Heart left ventricle (tissue), 16 donors: ENCODE measurements around the gene FBXL7. TPM values are rescaled to one million over a fixed set of nuclear protein-coding genes. Genes with fewer than 3 reads are reported as not detected.

Experiments used
- ATAC-seq, 4 donors: fragments of 200-7000 bp; cut with Tn5 transposase; one replicate each; pipeline ENCODE4 v1.9.1; 2020 to 2022; ENCODE audit warnings: moderate library complexity in 4 of 4, mild to moderate bottlenecking in 3 of 4, moderate number of reproducible peaks in 1 of 4
- DNase-seq, 5 donors: peaks; one replicate each; pipeline ENCODE4 v3.0.0-alpha.2; 2020
- H3K27ac ChIP-seq, 12 donors: fragments of 200-600 bp; sonication (generic) in 4 of 12; one replicate each; pipeline versions ENCODE4 v1.5.0 to v1.8.0; 2016 to 2022; ENCODE audit warnings: mild to moderate bottlenecking in 2 of 12
- H3K27me3 ChIP-seq, 9 donors: fragments of 200-600 bp; sonication (generic) in 2 of 9; one replicate each; pipeline versions ENCODE4 v1.5.1 to v1.8.0; 2016 to 2022; ENCODE audit warnings: mild to moderate bottlenecking in 3 of 9
- H3K36me3 ChIP-seq, 9 donors: fragments of 200-600 bp; sonication (generic) in 2 of 9; one replicate each; pipeline versions ENCODE4 v1.5.0 to v1.8.0; 2018 to 2022; ENCODE audit warnings: mild to moderate bottlenecking in 2 of 9
- H3K4me1 ChIP-seq, 12 donors: fragments of 200-600 bp; sonication (generic) in 4 of 12; one replicate each; pipeline versions ENCODE4 v1.5.0 to v1.8.0; 2016 to 2022; ENCODE audit warnings: mild to moderate bottlenecking in 3 of 12
- H3K4me3 ChIP-seq, 12 donors: fragments of 200-600 bp; sonication (generic) in 4 of 12; one replicate each; pipeline versions ENCODE4 v1.5.0 to v1.8.0; 2017 to 2022; ENCODE audit warnings: mild to moderate bottlenecking in 9 of 12, moderate library complexity in 4 of 12
- H3K9me3 ChIP-seq, 12 donors: fragments of 200-600 bp; sonication (generic) in 4 of 12; one replicate each; pipeline versions ENCODE4 v1.5.0 to v1.8.0; 2016 to 2022; ENCODE audit warnings: mild to moderate bottlenecking in 1 of 12
- CTCF ChIP-seq, 12 donors: fragments of 200-600 bp; sonication (generic) in 4 of 12; IDR thresholded peaks; one replicate each; pipeline versions ENCODE4 v1.5.0 to v1.8.0; 2018 to 2022; ENCODE audit warnings: antibody characterized with exemption in 12 of 12, mild to moderate bottlenecking in 5 of 12
- POLR2A ChIP-seq, 2 donors: fragments of 450-650 bp; IDR thresholded peaks; one replicate each; pipeline ENCODE4 v1.6.1; 2017; ENCODE audit warnings: antibody characterized with exemption in 2 of 2, mild to moderate bottlenecking in 2 of 2, moderate library complexity in 2 of 2
- WGBS, 4 donors: extraction: QIAGEN DNeasy Blood & Tissue Kit in 2 of 4; methylation state at CpG; one replicate each; pipeline versions ENCODE4 v1.1.5 to v1.1.7; 2013 to 2018; 5-methylcytosine and 5-hydroxymethylcytosine counted together
- intact Hi-C, 10 donors: fragments of 100-400 bp; cut with DNase I; formaldehyde crosslinking; loops; one replicate each; pipeline versions ENCODE4 v1.11.1 to v1.14.2; 2022
- polyA plus RNA-seq, 2 donors: library from polyadenylated mRNA; stranded (reverse); fragments of 200-250 nt; gene quantifications; one replicate each; pipeline ENCODE4 v1.2.3, GENCODE V29; 2013
- total RNA-seq, 9 donors: library from RNA; depleted of rRNA in 2 of 9; stranded (reverse); fragments of >200 nt in 2 of 9; fragmentation: NEBNext Ultra II Directional in 3 of 9; extraction: Animal tissue kit (Norgen Biotek cat#: 25700) in 3 of 9; gene quantifications; one replicate each; pipeline versions ENCODE4 v1.1.0 to v1.2.4, GENCODE V29; 2016 to 2023
- donor health status: ischemic (EF 13 %, LVEDD 7.1; RV severe dilation, severe dysfunction).
- donor health status: healthy with polysubstance abuse.
- donor health status: DM: no; HTN: yes; CAD: no.
- donor health status: DM: no; HTN: no; CAD: no.
- donor health status: ischemic (EF 25% LVEDD 6.9; RV normal size, moderate dysfunction).
- donor health status: ischemic (EF 25% LVEDD 5.7; RV mildly dilated, moderate dysfunction).
- donor health status: healthy.
- donor health status: DM: yes; HTN: yes; CAD: no.
- donor health status: ischemic (EF 35%, LVEDD 5.7; RV mildly dilated, moderate dysfunction).
- donor health status: nonischemic (EF 11% LVEDD 7.7; RV severe dilation, severe dysfunction).
- donor health status: DM: yes; HTN: yes; CAD: no.
- donor health status: PGD.
- donor health status: ischemic (EF 29% LVEDD 5.4; RV normal size, mild dysfunction).
- donor health status: nonischemic (EF 23%, LVEDD 6.1; RV moderate dilation, normal function).

Gene FBXL7
- total and polyA plus RNA-seq, 11 donors = 8.7 to 27.6 (median 24.3) TPM

- Histone ChIP-seq H3K4me3 (no peak overlapping the region), H3K9me3 (peaks cover 0 to 21% (median 0%) of the 10 kb centered on the region in 12 donors), H3K4me1 (peaks cover 0 to 8% (median 0%) of the 10 kb centered on the region in 12 donors), H3K27ac (peak overlapping the region in 1 of 12 donors; percentile 54), H3K36me3 (no peaks in the 10 kb centered on the region), H3K27me3 (no peaks in the 10 kb centered on the region)
- no peak for ATAC-seq
- WGBS, 4 donors = 58 to 71% (median 67%) methylated on average over 1 of the region's 1 CpG
- TF ChIP-seq POLR2A (IDR thresholded peaks at IDR 0.05) = no peak
- no peak for TF ChIP-seq CTCF (IDR thresholded peaks at IDR 0.05)
- no peak for DNase-seq
- intact Hi-C loops = no loop called here
Observed at GRCh38 chr5:15452781-15453180, 47.2 kb upstream of the FBXL7 start.

- intact Hi-C loops = no loop called here
- H3K27ac ChIP-seq = no peak overlapping the region
- TF ChIP-seq CTCF (IDR thresholded peaks at IDR 0.05) (no peak), POLR2A (IDR thresholded peaks at IDR 0.05) (no peak)
- no peaks in the 10 kb centered on the region for H3K4me1 ChIP-seq
- peaks cover 0 to 26% (median 0%) of the 10 kb centered on the region in 12 donors for H3K9me3 ChIP-seq
- H3K27me3 ChIP-seq = no peaks in the 10 kb centered on the region
- 85 to 96% (median 90%) methylated on average over 1 of the region's 1 CpG for WGBS, 4 donors
- H3K4me3 ChIP-seq = no peak overlapping the region
- no peak for ATAC-seq
- DNase-seq = no peak
- H3K36me3 ChIP-seq = no peaks in the 10 kb centered on the region
Observed at GRCh38 chr5:15459200-15459599, 40.8 kb upstream of the FBXL7 start.

- ATAC-seq = no peak
- intact Hi-C loops = loop anchor here in 9 of 10 donors (2.0 to 10.0 kb wide), 8 partner anchors 331 to 991 kb away; no protein-coding TSS in a partner anchor
Observed at GRCh38 chr5:15463231-15463980, 36.6 kb upstream of the FBXL7 start.

More at GRCh38 chr5:15463231-15463980, 36.6 kb upstream of the FBXL7 start:
- peaks cover 0 to 14% (median 0%) of the 10 kb centered on the region in 12 donors for H3K9me3 ChIP-seq
- no peak for DNase-seq
- TF ChIP-seq CTCF (IDR thresholded peaks at IDR 0.05) (peak in 11 of 12 donors; percentile 13 to 58 (median 52)), POLR2A (IDR thresholded peaks at IDR 0.05) (no peak)
- H3K4me3 ChIP-seq = no peak overlapping the region
- no peaks in the 10 kb centered on the region for H3K4me1 ChIP-seq
- no peaks in the 10 kb centered on the region for H3K36me3 ChIP-seq
- WGBS, 4 donors = 49 to 64% (median 54%) methylated on average over 3 of the region's 3 CpGs
- H3K27me3 ChIP-seq = no peaks in the 10 kb centered on the region
- H3K27ac ChIP-seq = no peak overlapping the region
